Stimulated activated CD4-positive, alpha-beta T cell treated with anti-CD3 and anti-CD28 coated beads, TNF-alpha, amount 100 ng/mL, for 1 hour (primary cell): ENCODE results near the gene PHC1.
"Not testable (repeated sequence)": the region's sequence is repeated elsewhere in the genome, so short reads cannot be mapped to it uniquely, and the experiment has no call there.

Experiments
- DNase-seq, 3 donors: peaks; one replicate each; pipeline ENCODE4 v3.0.0-alpha.2; 2020; ENCODE audit warnings: low read depth in 3 of 3, low spot score in 1 of 3

Gene PHC1

DNA sequence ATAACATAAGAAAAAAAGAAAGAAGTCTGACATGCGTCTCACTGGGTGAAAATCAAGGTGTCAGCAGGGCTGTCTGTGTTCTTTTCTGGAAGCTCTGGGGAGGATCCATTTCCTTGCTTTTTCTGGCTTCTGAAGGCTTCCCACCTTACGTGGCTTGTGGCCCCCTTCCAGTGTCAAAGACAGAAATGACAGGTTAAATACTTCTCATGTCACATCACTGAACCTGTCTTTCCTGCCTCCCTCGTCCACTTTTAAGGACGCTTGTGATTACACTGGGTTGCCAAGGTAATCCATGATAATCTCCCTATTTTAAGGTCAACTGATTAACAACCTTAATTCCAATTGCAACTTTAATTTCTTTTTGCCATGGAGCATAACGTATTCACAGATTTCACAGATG, 4.6 kb upstream of the PHC1 start:
- DNase-seq, result no peak

- no peak for DNase-seq
Observed at GRCh38 chr12:8911606-8912268, 2.6 kb upstream of the PHC1 start.

DNA sequence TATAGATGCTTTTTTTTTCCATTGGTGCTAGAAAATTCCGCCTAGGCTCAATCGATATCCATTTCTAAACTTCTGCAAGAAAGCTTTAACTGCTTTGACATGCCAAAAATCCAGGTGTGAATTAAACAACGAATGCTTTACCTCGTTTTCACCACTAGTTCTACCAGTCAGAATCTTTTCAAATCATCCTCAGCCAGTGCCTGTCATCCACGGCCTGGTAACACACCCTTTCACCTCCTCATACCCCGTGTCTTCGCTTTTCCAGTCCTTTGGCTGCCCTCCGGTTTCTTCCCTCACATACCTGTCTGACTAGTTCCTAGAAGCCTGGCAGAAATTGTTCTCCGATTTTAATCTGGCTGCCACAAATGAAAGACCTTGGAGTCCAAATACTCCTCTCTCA, 1.4 kb upstream of the PHC1 start:
- no peak for DNase-seq

DNA sequence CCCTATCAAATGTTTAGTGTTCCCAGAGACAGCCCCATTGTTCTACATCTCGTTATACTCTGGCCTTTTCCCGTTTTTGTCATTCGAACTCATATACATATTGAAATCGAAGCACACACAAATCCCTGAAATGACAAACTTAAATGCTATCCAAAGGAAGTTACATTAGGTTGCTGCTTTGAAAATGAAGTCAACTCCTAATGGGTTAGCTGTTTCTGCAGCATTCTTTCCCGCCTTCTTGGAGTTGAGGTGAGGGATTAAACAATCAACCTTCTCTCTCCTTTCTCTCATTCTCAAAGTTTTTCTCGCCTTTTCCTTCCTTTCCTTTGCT, 642 bp upstream of the PHC1 start:
- DNase-seq, result no peak

DNA sequence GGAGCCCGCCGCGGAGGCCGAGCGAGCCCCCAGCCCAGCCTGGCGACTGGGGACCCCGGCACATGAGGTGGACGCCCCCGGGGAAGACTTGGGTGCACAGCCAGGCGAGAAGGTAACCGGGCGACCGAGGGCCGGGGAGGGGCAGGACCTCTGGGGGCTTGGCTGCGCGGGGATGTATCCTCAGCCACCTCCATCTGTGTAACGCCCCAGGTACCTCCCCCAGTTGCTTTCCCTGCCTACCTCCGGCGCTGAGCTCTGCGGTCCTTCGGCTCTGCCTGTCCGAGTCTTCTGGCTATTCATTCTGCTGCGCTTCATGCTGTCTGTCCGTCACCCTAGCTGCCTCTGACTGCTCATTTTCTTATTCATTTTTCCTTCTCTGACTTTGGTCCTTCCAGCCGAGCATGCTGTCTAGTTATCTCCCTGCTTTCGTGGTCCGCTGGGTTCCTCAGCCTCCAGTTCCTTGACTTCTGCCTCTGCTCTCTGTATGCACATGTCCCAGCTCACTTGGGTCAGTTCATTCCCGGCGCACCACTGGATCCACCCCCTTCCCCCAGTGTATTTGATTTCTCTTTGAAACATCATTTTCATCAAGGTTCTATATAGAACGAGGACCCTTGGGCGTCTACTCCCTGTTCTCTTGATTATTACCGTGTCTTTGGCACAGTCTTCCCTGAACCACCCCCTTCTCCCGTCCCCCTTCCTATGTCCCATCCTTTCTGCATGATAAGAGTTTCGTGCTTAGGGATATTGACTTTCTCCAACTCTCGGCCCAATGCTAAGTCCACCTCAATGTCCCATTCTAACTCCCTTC, 612 bp downstream of the PHC1 start:
- DNase-seq, result peak; percentile 17 to 28 (median 19)

DNA sequence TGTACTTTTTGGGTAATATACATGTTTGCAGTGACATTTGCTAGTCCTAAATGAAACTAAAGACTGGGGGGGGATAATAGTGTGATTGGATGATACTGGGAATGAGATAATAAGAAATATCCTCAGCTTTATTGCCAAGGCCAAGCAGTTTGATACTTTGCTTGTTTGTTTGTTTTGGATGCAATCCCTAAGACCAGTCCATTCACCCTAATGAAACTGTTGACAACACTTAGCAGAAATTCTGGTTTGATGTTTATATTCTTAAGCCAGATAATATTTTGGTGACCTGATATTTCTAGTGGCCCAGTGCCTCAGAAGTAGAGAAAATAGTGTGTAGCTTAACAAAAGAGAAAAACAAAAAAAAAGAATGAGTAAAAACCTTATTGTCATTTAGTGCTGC, 1.8 kb downstream of the PHC1 start:
- no peak for DNase-seq

DNA sequence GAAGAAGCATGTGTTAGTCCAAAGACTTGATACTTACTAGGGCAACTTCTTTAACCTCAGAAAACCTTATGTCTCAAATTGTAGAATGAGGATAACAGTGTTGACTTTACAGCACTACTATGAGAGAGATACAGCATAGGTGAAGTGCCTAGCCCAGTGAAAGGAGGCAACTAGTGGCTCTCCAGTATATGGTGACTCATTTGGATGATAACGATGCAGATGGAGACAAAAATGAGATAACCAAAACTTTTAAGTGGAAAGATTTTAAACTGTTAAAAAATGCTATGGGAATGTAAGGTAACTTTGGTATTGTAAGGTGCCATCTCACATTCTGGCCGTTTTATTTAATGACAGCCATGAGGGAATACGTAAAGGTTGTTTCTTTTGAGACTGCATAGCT, 2.7 kb downstream of the PHC1 start:
- no peak for DNase-seq

GRCh38 chr12:8917751-8918150, 3.4 kb downstream of the PHC1 start:
- no peak for DNase-seq

DNA sequence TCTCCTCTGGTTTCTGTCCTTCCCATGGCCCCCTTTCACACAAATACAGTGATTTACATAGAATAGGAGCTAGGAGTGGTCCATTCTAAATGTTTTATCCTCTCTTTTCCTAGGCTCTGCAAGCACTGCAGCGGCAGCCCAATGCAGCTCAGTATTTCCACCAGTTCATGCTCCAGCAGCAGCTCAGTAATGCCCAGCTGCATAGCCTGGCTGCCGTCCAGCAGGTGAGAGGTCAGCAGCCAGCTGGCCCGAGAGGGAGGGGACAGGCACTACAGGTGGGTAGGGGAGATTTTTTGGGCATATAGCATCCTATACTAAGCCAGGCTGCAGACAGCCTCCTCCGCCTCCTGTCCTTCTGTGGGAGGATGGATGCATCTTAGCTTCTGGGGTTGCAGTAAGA, 5.3 kb downstream of the PHC1 start:
- DNase-seq, result not testable (repeated sequence)

GRCh38 chr12:8922544-8922943, 8.2 kb downstream of the PHC1 start:
- DNase-seq, result no peak

- not testable (repeated sequence) for DNase-seq
Observed at GRCh38 chr12:8930655-8931323, 16.5 kb downstream of the PHC1 start.

GRCh38 chr12:8932464-8932863, 18.2 kb downstream of the PHC1 start:
- DNase-seq, result not testable (repeated sequence)

GRCh38 chr12:8934080-8934479, 19.8 kb downstream of the PHC1 start:
- not testable (repeated sequence) for DNase-seq

GRCh38 chr12:8936735-8937134, 22.4 kb downstream of the PHC1 start:
- DNase-seq, result no peak

GRCh38 chr12:8937842-8938442, 23.6 kb downstream of the PHC1 start:
- DNase-seq, result not testable (repeated sequence)

DNA sequence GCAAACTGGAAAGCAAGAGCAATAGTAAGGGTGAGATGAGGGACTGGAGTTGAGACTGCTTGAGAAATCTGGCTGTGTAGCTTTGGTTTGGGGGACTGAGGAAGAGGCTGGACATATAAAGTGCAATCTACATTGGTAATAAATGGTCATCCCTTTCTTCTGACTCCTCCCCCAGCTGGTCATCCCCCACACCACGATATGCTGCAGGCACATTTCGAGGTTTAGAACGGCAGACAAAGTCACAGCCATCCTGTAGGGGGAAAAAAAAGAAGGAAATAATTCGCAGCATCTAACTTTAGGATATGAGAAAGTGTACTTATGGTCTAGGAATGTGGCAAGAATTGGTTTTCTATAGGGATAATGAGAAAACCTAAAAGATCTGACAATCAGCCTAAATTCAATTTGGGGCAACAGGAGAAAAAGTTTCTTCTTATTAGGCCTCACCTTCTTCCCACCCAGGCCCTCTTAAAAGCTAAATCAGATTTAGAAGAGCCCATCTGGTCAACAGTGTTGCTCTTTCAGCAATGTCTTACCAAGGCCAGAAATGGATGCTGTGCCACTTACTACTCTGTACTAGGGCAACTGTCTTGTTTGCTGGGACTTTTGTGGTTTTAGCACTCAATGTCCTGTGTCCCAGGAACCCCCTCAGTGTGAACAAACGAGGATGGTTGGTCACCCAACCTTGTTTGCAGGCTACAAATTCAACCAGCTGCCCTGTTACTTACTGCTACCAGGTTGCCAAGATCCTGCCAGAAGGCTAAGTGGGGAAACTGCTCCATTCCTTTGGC, 27.6 kb downstream of the PHC1 start:
- no peak for DNase-seq

DNA sequence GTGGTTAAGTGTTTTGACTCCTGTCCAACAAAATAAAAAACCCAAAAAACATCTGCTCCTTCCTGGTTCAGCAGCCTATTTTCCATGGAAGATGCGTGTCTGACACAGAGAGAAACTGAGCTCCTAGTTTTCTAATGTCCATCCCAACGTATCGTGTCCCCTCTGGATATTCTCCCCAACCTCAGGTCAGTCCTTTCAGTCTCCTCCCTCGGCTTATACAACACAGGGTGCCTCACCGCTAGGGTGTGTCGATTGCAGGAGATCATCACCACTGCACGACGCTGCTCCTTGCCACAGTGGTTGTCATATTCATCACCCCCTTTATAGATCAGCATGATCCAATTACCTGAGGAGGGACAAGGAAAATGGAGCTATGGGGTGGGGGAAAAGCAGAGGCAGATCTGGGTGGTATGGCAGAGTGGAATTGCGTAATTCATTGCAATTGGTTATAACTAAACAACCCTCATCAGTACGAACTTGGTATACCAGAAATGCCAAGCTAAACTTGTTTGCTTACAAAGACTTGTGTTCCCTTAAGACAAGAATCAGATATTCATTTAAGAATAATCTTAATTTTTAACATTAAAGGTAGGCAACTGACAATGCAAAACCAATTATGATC, 29.4 kb downstream of the PHC1 start:
- no peak for DNase-seq

DNA sequence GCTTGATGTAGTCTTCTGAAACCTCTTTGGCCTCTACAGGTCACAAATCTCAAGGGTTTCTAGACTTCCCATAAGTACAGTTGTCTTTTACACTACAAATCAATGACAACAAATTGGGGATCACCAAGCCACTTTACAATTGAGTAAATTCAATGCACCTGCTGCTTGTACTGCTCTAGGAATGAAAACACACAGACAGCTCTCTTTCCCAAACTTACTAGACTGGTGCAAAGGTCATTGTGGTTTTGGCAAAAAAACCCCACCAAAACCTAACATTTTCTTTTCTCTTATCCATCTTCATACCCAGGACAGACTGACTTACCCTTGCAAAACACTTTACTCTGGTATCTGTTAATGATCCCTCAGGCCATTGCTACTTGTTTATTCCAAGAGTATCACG, 32.4 kb downstream of the PHC1 start:
- DNase-seq, result no peak

DNA sequence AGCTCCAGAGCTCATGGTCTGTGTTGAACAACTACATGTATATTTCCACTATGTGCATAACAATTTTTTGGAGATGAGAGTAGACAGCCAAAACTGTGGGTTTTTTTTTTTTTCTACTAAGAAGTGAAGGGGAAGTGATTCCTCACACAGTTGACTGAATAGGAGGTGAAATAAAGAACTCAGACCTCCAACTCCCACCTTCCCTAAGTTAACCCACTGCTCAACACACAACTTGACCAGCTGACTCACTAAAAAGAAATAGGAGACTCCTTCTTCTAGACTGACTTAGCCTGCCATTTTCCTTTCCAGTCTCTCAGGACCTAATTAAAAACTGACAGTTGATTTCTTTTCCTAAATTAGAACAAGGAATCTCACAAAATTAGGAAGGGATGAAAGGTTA, 33.4 kb downstream of the PHC1 start:
- DNase-seq, result no peak

DNA sequence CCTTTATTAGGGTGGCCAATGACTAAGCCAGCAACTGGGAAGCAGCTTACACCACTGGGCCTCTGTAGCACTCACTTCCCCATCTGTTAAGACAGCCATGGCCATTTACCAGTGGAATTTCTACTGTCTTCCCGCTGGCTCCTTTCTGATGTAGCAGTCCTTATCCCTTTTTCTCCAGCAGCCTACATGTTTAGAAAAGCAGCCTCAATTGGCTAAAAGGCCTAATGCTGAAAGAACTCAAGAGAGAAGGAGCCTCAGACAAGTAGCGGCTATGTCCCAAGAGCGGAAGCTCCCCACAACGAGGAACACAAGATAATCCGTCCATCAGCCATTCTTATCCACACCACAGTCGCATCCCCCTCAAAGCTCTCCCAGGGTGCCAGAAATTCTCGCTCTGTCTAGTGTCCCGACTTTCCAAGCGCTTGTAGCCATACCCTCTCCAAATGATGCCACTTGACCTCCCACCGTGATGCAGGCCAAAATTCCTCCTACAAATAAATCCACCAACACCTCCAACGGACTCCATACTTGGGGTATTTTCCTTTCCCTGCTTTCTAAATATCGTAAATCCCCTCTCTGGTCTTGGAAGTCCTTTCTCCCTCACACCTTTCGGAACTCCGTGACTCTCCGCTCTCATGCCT, 34.5 kb downstream of the PHC1 start:
- no peak for DNase-seq
